BJ (cell line): ENCODE data around the gene AP3D1. TPM values are rescaled to one million over a fixed set of nuclear protein-coding genes. Genes with fewer than 3 reads are reported as not detected.
A peak's percentile ranks its signal among the peaks of the same experiment; 100 is the strongest.

Source experiments
- CTCF ChIA-PET: fragments of 350-600 bp; formaldehyde crosslinking; extraction: SDS; loops from one replicate; lab custom pipeline; 2021; ENCODE audit warnings: antibody characterized with exemption, inconsistent platforms; lab: Yijun Ruan, JAX
- POLR2A ChIA-PET: fragments of 300-600 bp; sonication (Branson Sonifier 250); formaldehyde crosslinking; extraction: SDS; loops from one replicate; lab custom pipeline; 2021; ENCODE audit warnings: antibody characterized with exemption; lab: Charles Lee
- DNase-seq: peaks from one replicate; pipeline ENCODE4 v3.0.0-alpha.2; 2011; ENCODE audit warnings: low read depth
- H3K27me3 ChIP-seq: 2 replicates; pipeline ENCODE4 v1.6.0; 2011; ENCODE audit warnings: low read length; ENCODE audit not compliant: control insufficient read depth, insufficient read depth
- H3K36me3 ChIP-seq: 2 replicates; pipeline ENCODE4 v1.5.1; 2011; ENCODE audit warnings: low read length; ENCODE audit not compliant: control insufficient read depth, insufficient read depth
- H3K4me3 ChIP-seq: 2 replicates; pipeline ENCODE4 v1.5.1; 2011; ENCODE audit warnings: low read depth, mild to moderate bottlenecking, control low read depth, low read length
- polyA plus RNA-seq: library from polyadenylated mRNA; depleted of rRNA; stranded (reverse); fragments of >200 nt; gene quantifications from 2 replicates; pipeline ENCODE4 v1.2.3, GENCODE V29; 2011
- TF ChIP-seq, protein P1 (sequence below): IDR thresholded peaks from 2 replicates; pipeline ENCODE4 v1.5.1; 2011; ENCODE audit warnings: low read depth, mild to moderate bottlenecking, control low read depth, inconsistent platforms, low read length, moderate library complexity; ENCODE audit not compliant: insufficient read depth

Gene AP3D1
- polyA plus RNA-seq, 1 experiment = 122 TPM

DNA sequence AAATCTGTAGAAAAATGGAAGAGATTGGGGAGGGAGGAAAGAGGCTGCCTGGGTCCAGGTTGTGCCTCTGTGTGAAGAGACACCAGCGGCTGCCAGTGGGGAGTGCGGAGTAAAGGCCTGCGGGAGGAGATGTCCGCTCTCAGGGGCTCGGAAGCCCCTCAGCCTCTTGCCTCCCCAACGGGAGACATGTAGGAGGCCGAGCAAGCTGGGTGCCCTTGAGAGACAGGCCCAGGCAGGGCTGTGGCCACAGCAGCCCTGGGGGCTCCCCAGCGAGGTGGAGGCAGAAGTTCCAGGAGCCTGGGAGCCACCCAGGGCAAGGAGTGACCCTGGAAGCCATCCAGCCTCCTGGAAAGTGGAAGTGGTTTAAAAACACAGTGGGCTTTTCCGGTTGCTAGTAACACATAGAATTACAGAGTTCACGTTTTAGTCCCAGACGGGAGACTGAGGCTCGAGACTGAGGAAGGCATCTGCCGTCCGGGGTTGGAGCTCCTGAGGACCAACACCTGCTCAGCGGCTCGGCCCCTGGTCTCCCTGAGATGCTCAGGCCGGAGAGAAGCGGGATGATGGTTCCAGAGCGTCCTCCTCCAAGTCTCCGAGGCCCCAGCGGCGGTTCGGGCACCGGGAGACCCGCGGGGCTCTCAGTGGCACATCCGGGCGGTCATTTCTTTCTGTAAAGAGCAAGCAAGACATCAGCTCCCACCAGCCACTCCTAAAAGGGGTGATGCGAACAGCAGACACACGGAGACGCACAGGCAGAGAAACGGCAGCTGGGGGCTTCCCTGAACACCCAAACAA is 78.4 kb downstream of the AP3D1 start:
- no peak for DNase-seq
- ChIA-PET CTCF (interaction anchor here (1.3 kb wide), 1 partner anchor 53 kb away, joined by 5 read pairs; no protein-coding TSS in a partner anchor), POLR2A (no interaction called here)
- H3K36me3 ChIP-seq = peaks cover 29% of the 10 kb centered on the region
- TF ChIP-seq, protein P1, sequence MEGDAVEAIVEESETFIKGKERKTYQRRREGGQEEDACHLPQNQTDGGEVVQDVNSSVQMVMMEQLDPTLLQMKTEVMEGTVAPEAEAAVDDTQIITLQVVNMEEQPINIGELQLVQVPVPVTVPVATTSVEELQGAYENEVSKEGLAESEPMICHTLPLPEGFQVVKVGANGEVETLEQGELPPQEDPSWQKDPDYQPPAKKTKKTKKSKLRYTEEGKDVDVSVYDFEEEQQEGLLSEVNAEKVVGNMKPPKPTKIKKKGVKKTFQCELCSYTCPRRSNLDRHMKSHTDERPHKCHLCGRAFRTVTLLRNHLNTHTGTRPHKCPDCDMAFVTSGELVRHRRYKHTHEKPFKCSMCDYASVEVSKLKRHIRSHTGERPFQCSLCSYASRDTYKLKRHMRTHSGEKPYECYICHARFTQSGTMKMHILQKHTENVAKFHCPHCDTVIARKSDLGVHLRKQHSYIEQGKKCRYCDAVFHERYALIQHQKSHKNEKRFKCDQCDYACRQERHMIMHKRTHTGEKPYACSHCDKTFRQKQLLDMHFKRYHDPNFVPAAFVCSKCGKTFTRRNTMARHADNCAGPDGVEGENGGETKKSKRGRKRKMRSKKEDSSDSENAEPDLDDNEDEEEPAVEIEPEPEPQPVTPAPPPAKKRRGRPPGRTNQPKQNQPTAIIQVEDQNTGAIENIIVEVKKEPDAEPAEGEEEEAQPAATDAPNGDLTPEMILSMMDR = no peak
- no peaks in the 10 kb centered on the region for H3K27me3 ChIP-seq
- no peak overlapping the region for H3K4me3 ChIP-seq

GRCh38 chr19:2070986-2071673 is 80.2 kb downstream of the AP3D1 start:
- DNase-seq = no peak
- Histone ChIP-seq H3K4me3 (no peak overlapping the region), H3K36me3 (peaks cover 23% of the 10 kb centered on the region), H3K27me3 (no peaks in the 10 kb centered on the region)
- ChIA-PET POLR2A (no interaction called here), CTCF (interaction anchor here (0.7 to 1.3 kb wide), 2 partner anchors 41 to 141 kb away, joined by 3 read pairs; no protein-coding TSS in a partner anchor)
- TF ChIP-seq, protein P1 = no peak

DNA sequence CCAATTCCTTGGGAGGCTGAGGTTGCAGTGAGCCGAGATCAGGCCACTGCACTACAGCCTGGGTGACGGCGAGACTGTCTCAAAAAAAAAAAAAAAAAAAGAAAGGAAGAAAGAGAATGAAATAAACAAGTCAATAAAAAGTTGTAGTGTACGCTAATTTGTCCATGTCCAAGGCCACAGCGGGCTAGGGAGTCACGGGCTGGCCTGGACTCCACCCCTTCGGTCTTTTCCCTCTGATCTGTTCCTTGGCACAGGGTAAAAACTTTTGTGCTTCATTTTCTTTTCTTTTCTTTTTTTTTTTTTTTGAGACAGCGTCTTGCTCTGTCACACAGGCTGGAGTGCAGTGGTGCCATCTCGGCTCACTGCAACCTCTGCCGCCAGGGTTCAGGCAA is 80.9 kb downstream of the AP3D1 start:
- ChIA-PET POLR2A (no interaction called here), CTCF (interaction anchor here (0.6 to 2.6 kb wide), 22 partner anchors 13 to 258 kb away, joined by 3 to 31 read pairs (median 4); partner anchors contain the start of genes LSM7 and SPPL2B)
- TF ChIP-seq, protein P1 = no peak
- Histone ChIP-seq H3K27me3 (no peaks in the 10 kb centered on the region), H3K36me3 (peaks cover 20% of the 10 kb centered on the region), H3K4me3 (no peak overlapping the region)
- DNase-seq = no peak

DNA sequence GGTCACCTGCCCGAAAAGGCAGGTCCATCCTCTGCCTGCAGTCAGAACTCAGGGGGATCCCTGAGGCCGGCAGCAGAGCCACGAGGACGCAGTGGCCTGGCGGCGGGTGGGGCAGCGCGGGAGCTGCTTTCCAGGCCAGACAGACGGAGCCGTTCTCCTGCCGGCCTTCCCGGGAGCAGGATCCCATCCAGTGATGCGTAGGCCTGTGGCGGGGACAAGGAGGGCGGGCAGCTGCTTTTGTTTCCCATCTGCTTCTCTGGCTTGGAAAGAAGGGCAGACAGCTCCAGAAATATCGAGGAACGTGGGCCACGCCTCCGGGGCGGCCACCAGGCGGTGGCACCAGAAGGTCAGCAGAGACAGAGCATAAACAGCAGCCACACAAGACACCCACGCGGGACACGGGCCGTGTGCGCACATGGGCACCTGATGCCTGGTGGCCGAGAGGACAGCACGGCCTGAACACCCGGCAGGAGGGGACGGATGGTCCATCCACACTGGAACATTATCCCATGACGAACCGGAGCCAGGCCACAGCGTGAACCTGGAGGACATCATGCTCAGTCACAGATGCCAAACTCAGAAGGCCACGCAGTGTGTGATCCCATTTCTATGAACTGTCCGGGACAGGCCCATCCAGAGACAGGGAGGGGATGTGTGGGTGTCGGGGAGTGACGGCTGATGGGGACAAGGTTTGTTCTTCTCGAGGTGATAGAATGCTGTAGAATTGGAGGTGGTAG is 86.4 kb downstream of the AP3D1 start:
- CTCF ChIA-PET = interaction anchor here (1.6 to 2.2 kb wide), 2 partner anchors 9 to 46 kb away, joined by 3 to 7 read pairs; no protein-coding TSS in a partner anchor
- POLR2A ChIA-PET = no interaction called here

More for the DNA sequence above, 86.4 kb downstream of the AP3D1 start:
- Histone ChIP-seq H3K4me3 (no peak overlapping the region), H3K36me3 (no peaks in the 10 kb centered on the region), H3K27me3 (no peaks in the 10 kb centered on the region)
- no peak for DNase-seq
- TF ChIP-seq, protein P1 = peak; percentile 35
